GM19372 (cell line): ENCODE data around the gene STX5.
"Not testable (repeated sequence)": the region's sequence is repeated elsewhere in the genome, so short reads cannot be mapped to it uniquely, and the experiment has no call there.

Source experiments
- ATAC-seq: cut with Tn5 transposase; IDR thresholded peaks from one replicate; pipeline ENCODE4 v1.9.1; 2021; ENCODE audit warnings: mild to moderate bottlenecking, low read depth, moderate library complexity; ENCODE audit not compliant: unreplicated experiment

STX5 gene

DNA sequence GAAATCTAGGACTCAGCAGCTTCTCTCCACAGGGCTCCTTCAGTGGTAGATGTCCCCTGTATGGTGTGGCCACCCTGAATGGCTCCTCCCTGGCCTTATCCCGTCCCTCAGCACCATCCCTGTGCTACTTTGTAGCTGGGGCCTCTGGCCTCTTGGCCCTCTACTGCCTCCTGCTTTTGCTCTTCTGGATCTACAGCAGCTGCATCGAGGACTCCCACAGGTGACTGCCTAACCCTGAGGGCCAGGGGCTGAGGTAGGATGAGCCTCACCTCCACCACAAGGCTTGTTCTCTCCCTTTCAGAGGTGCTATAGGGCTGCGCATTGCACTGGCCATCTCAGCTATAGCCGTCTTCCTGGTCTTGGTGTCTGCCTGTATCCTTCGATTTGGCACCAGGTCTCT is 42.9 kb downstream of the STX5 start:
- no peak for ATAC-seq

GRCh38 chr11:62787005-62787759 is 44.7 kb downstream of the STX5 start, which contains the start of gene TMEM179B:
TSS of gene TMEM179B (plus strand) at chr11:62787402. CDS start at chr11:62787432, 30 bp downstream.
- peak; percentile 59 for ATAC-seq

DNA sequence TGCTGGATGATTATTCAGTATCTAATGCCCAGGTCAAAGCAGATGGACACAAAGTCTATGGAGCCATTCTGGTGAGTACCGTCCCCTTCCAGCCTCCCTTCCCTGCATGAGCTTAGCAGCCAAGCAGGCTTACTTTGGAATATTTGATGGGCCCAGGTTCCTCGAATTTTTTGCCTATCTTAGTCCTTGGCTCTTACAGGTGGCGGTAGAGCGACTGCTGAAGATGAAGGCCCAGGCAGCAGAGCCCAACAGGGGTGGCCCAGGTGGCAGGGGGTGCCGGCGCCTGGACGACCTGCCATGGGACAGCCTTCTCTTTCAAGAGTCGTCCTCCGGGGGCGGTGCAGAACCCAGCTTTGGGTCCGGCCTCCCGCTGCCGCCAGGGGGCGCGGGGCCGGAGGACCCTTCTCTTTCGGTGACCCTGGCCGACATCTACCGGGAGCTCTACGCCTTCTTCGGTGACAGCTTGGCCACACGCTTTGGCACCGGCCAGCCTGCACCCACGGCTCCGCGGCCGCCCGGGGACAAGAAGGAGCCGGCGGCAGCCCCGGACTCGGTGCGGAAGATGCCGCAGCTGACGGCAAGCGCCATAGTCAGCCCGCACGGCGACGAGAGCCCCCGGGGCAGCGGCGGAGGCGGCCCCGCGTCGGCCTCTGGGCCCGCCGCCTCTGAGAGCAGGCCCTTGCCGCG is 45.4 kb downstream of the STX5 start:
- ATAC-seq: peak; percentile 66

DNA sequence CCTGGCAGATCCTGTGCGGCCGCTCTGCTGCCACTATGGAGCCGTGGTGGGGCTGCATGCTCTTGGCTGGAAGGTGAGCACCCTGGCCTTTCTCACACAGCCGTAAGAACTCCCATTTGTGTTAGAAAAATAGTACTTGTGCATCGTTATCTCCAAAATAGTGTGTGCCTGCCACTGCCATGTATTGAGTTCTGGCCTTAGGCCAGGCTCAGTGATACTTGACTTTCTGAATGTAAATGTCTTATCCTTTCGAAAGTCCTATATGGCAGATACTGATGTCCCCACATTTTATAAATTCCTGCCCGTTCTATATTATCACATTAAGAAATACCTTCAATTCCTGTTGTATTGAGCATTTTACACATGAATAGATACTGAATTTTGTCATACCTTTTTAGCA is 49.1 kb downstream of the STX5 start:
- ATAC-seq: no peak

DNA sequence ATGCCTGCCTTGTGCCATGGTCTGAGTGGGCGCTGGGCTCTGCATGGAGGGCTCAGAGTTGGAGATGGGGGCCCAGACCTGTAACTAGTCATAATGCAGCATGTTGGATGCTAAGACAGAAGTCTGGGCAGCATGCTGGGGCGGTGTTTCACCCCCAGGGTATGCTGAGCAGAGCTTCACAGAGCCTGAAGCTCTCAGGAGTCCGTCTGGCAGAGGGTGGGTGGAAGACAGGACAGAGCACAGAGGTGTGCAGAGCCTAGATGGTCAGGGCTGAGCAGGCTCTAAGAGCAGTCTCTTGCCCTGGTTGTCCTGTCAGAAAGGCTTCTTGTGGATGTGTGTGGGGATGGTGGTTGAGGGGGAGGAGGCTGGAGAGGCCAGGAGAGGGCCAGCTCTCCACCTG is 53.4 kb downstream of the STX5 start:
- ATAC-seq: no peak

DNA sequence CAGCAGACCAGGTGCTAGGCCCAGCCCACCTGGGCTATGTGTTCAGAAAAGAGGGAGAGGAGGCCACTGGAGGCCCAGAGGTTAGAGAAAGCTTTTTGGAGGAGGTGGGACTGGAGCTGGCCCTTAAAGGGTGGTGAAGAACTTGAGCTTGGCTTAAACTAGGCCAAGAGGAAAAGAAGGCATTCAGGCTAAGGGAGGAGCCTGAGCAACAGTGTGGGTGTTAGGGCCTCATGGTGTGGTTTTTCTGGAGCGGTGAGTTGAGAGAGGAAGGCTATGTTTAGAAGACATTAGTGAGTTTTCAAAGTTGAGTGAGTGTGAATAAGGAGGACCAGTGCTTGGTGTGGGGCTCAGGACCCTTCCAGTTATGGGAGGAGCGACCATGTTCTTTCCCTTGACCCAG is 54.5 kb downstream of the STX5 start:
- no peak for ATAC-seq

GRCh38 chr11:62775646-62776045 is 56.2 kb downstream of the STX5 start:
- ATAC-seq: no peak

GRCh38 chr11:62774407-62774806 is 57.4 kb downstream of the STX5 start:
- ATAC-seq: no peak

DNA sequence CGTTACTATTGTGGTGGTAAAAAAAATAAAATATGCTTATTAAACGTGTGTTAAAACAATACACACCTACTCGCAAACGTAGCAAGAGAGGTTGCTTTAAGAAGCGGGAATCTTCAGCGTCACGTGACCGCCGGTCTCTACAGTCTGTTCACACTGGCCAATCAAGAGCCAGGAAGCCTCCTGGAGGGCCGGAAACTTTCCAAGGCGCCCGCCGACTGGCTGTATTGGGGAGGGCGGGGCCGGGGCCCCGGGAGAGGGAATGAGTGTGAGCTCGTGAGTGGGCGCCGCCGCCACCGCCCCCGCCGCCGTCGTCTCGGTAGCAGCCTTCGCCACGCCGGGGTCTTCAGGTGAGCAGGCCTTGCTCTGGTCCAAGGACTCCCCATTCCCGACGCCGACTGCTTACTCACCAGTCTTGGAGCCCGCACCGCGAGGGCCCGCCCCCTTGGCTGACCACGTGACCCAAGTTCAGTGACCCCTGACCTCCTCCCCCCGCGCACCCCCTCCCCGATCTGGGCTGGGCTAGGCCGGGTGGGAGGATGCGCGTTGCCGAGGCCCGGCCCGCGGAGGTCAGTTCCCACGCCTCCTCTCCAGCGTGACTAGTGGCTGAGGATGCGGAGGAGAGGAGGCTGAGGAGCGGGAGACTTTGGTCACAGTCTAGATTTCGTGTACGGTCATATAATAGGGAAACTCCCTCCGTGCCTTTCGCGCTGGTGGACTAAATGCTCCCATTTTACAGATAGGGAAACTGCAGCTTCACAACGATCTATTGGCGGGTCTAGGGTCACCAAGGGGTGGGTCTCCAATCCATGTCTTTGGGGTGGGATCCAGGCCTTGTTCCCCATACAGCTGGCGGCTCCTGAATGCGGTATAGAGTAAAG is 60.5 kb downstream of the STX5 start, which contains the start of gene TAF6L:
Gene TAF6L, plus strand, starts transcription at position 253 of the 878 bp plus-strand sequence. CDS start 4,388 bp downstream, outside the sequence.
- peak; percentile 79 for ATAC-seq

DNA sequence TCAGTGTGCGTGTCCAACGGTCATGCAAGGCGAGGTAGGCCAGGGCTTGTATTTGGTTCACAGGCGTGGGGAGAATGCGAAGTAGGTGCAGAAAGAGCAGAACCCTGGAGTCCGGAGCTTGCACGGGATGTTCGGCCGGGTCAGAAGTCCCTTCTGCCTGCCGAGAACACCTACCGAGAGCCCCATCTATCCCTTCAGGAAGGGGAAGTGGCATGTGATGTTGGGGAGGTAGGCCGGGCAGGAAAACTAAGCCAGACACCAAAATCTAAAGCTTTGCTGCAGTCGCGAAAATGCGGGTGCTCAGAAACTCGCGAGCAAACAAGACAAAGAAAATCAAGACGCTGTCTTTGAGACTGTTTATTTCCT is 61.1 kb downstream of the STX5 start:
- peak; percentile 2 for ATAC-seq

GRCh38 chr11:62760867-62761227 is 71.0 kb downstream of the STX5 start:
- ATAC-seq: not testable (repeated sequence)

- no peak for ATAC-seq
These were observed 73.7 kb downstream of the STX5 start for GRCh38 chr11:62757846-62758788.
